Fibroblast of lung (primary cell): ENCODE results near the gene ITGB1BP1. TPM values are rescaled to one million over a fixed set of nuclear protein-coding genes. Genes with fewer than 3 reads are reported as not detected.

Experiments used
- DNase-seq, 2 donors: peaks; one replicate each; pipeline versions ENCODE4 v3.0.0 to v3.0.0-alpha.2; 2010; ENCODE audit warnings: low read depth in 2 of 2
- H2AFZ ChIP-seq: 2 replicates; pipeline ENCODE4 v1.5.1; 2012; ENCODE audit warnings: low read length, control low read depth, inconsistent platforms
- H3K27ac ChIP-seq: 2 replicates; pipeline ENCODE4 v1.5.1; 2011; ENCODE audit warnings: low read length, control low read depth; ENCODE audit not compliant: insufficient read depth
- H3K27me3 ChIP-seq: 2 replicates; pipeline ENCODE4 v1.5.1; 2011; ENCODE audit warnings: mild to moderate bottlenecking, low read length; ENCODE audit not compliant: control insufficient read depth, insufficient read depth
- H3K36me3 ChIP-seq: 2 replicates; pipeline ENCODE4 v1.5.1; 2011; ENCODE audit warnings: low read length; ENCODE audit not compliant: control insufficient read depth, insufficient read depth
- H3K4me1 ChIP-seq: 2 replicates; pipeline ENCODE4 v1.5.1; 2011; ENCODE audit warnings: low read length; ENCODE audit not compliant: control insufficient read depth, insufficient read depth; ENCODE audit errors: extremely low read depth
- H3K4me2 ChIP-seq: 2 replicates; pipeline ENCODE4 v1.5.1; 2011; ENCODE audit warnings: low read length, control low read depth; ENCODE audit not compliant: insufficient read depth; ENCODE audit errors: extremely low read depth
- H3K4me3 ChIP-seq, 4 experiments: fragments of 200-600 bp in 1 of 4; sonication (generic) in 1 of 4; replicated peaks in 1 of 4; 2 replicates each; pipeline ENCODE4 v1.5.1; 2011 to 2016; ENCODE audit warnings: low read length in 4 of 4, low read depth in 3 of 4, mild to moderate bottlenecking in 3 of 4, control low read depth in 2 of 4, inconsistent platforms in 1 of 4, mixed read lengths in 1 of 4; ENCODE audit not compliant: insufficient read depth in 1 of 4; ENCODE audit errors: control extremely low read depth in 1 of 4
- H3K79me2 ChIP-seq: 2 replicates; pipeline ENCODE4 v1.5.1; 2012; ENCODE audit warnings: mild to moderate bottlenecking, low read length, inconsistent platforms; ENCODE audit not compliant: control insufficient read depth, insufficient read depth
- H3K9ac ChIP-seq: 2 replicates; pipeline ENCODE4 v1.5.1; 2011; ENCODE audit warnings: mild to moderate bottlenecking, low read length, control low read depth; ENCODE audit not compliant: insufficient read depth
- H3K9me3 ChIP-seq: 2 replicates; pipeline ENCODE4 v1.5.1; 2012; ENCODE audit warnings: low read depth, low read length; ENCODE audit not compliant: control insufficient read depth, insufficient read depth
- H4K20me1 ChIP-seq: 2 replicates; pipeline ENCODE4 v1.5.1; 2011; ENCODE audit warnings: low read length; ENCODE audit not compliant: control insufficient read depth, insufficient read depth; ENCODE audit errors: extremely low read depth
- EZH2 ChIP-seq: IDR thresholded peaks from 2 replicates; pipeline ENCODE4 v1.5.1; 2012; ENCODE audit warnings: low read length, control low read depth, mild to moderate bottlenecking; ENCODE audit errors: missing control alignments
- polyA plus RNA-seq, 2 donors: library from polyadenylated mRNA; depleted of rRNA in 1 of 2; stranded (reverse) in 1 of 2; unstranded in 1 of 2; fragments of >200 nt; gene quantifications; 2 replicates each; pipeline ENCODE4 v1.2.1, GENCODE V29; 2011 to 2012; ENCODE audit warnings: missing spikeins in 1 of 2
- total RNA-seq: library from RNA; depleted of rRNA; stranded (reverse); fragments of >200 nt; gene quantifications from 2 replicates; pipeline ENCODE4 v1.2.1, GENCODE V29; 2014
- TF ChIP-seq, protein P1 (sequence below), 2 donors: IDR thresholded peaks in 1 of 2; conservative IDR thresholded peaks in 1 of 2; 1 replicate in 1 of 2; 2 replicates in 1 of 2; pipeline ENCODE4 v1.5.1; 2011 to 2012; ENCODE audit warnings: low read length in 2 of 2, control low read depth in 1 of 2, inconsistent platforms in 1 of 2, low read depth in 1 of 2, mild to moderate bottlenecking in 1 of 2

Gene ITGB1BP1
- total and polyA plus RNA-seq, 2 donors (not counting 1 experiment from before 2014, with no cell fraction given): 44.6 to 131 TPM

DNA sequence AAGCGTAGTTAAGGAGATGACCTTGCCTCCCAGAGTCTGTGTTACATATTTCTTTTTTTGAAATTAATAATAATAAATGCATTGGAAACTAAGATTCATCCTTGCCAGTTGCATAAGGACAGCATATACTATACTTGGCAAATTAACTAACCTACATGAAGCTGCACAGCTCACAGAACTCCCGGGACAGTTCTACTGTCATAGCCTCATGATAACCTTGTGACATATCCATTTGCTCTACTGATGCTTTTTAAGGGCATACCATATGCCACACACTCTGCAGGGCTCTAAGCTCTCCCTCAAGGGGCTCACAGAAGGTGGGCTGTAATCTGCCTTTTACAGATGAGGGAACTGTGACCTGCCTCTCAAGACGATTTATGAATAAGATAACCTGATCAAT, 3.8 kb downstream of the ITGB1BP1 start:
- H3K4me3 ChIP-seq: no peak overlapping the region
- H3K9me3 ChIP-seq: no peaks in the 10 kb centered on the region
- no peak overlapping the region for H2AFZ ChIP-seq
- no peak overlapping the region for H3K27ac ChIP-seq
- H3K79me2 ChIP-seq: peaks cover 80% of the 10 kb centered on the region
- H3K36me3 ChIP-seq: peaks cover 2% of the 10 kb centered on the region
- no peak for TF ChIP-seq EZH2
- TF ChIP-seq, protein P1, sequence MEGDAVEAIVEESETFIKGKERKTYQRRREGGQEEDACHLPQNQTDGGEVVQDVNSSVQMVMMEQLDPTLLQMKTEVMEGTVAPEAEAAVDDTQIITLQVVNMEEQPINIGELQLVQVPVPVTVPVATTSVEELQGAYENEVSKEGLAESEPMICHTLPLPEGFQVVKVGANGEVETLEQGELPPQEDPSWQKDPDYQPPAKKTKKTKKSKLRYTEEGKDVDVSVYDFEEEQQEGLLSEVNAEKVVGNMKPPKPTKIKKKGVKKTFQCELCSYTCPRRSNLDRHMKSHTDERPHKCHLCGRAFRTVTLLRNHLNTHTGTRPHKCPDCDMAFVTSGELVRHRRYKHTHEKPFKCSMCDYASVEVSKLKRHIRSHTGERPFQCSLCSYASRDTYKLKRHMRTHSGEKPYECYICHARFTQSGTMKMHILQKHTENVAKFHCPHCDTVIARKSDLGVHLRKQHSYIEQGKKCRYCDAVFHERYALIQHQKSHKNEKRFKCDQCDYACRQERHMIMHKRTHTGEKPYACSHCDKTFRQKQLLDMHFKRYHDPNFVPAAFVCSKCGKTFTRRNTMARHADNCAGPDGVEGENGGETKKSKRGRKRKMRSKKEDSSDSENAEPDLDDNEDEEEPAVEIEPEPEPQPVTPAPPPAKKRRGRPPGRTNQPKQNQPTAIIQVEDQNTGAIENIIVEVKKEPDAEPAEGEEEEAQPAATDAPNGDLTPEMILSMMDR (conservative IDR thresholded peaks at IDR 0.05 in 1 of 2, IDR thresholded peaks at IDR 0.05 in 1 of 2; ENCODE audit: low read depth in 1 of 2, low read length in 2 of 2): no peak
- no peak overlapping the region for H3K9ac ChIP-seq
- no peak overlapping the region for H3K4me2 ChIP-seq
- H3K4me1 ChIP-seq: peaks cover 3% of the 10 kb centered on the region
- no peaks in the 10 kb centered on the region for H3K27me3 ChIP-seq
- no peaks in the 10 kb centered on the region for H4K20me1 ChIP-seq
- no peak for DNase-seq

- no peak for TF ChIP-seq EZH2
- TF ChIP-seq, protein P1 (conservative IDR thresholded peaks at IDR 0.05 in 1 of 2, IDR thresholded peaks at IDR 0.05 in 1 of 2; ENCODE audit: low read depth in 1 of 2, low read length in 2 of 2): no peak
These were observed 4.6 kb downstream of the ITGB1BP1 start for GRCh38 chr2:9418746-9419145.

DNA sequence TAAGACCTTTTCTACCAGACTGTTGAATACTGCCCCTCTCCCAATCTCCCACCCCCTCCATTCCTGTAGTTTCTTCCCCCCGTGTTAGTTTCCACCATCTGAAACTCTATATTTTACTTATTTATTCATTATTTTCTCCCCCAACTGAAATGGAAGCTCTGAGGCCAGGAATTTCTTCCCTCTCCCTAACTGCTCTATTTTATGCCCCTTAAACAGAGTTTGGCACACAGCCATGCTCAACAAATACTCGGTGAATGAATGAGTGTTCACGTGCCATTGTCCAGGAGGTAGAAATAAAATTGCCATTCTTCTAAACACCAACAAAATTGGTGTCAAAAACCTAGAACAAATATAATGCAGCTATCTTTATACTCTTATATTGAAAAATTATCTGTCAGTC, 5.6 kb downstream of the ITGB1BP1 start:
- H3K4me3 ChIP-seq: no peak overlapping the region
- peaks cover 72% of the 10 kb centered on the region for H3K79me2 ChIP-seq
- no peak overlapping the region for H3K4me2 ChIP-seq
- H3K27ac ChIP-seq: no peak overlapping the region
- peaks cover 4% of the 10 kb centered on the region for H3K36me3 ChIP-seq
- H4K20me1 ChIP-seq: no peaks in the 10 kb centered on the region
- TF ChIP-seq, protein P1 (conservative IDR thresholded peaks at IDR 0.05 in 1 of 2, IDR thresholded peaks at IDR 0.05 in 1 of 2; ENCODE audit: low read depth in 1 of 2, low read length in 2 of 2): no peak
- no peak for TF ChIP-seq EZH2
- no peaks in the 10 kb centered on the region for H3K4me1 ChIP-seq
- no peak overlapping the region for H3K9ac ChIP-seq
- no peak overlapping the region for H2AFZ ChIP-seq
- no peaks in the 10 kb centered on the region for H3K27me3 ChIP-seq
- no peak for DNase-seq
- no peaks in the 10 kb centered on the region for H3K9me3 ChIP-seq

More at GRCh38 chr2:9418746-9419145, 4.6 kb downstream of the ITGB1BP1 start:
- peaks cover 76% of the 10 kb centered on the region for H3K79me2 ChIP-seq
- no peaks in the 10 kb centered on the region for H3K4me1 ChIP-seq
- H3K4me2 ChIP-seq: no peak overlapping the region
- H3K9ac ChIP-seq: no peak overlapping the region
- no peak overlapping the region for H3K4me3 ChIP-seq
- H3K27ac ChIP-seq: no peak overlapping the region
- no peaks in the 10 kb centered on the region for H3K9me3 ChIP-seq
- no peaks in the 10 kb centered on the region for H4K20me1 ChIP-seq
- peaks cover 4% of the 10 kb centered on the region for H3K36me3 ChIP-seq
- DNase-seq: no peak
- H2AFZ ChIP-seq: no peak overlapping the region
- H3K27me3 ChIP-seq: no peaks in the 10 kb centered on the region
